ENCODE data around the gene GNAI3.

GNAI3 gene

DNA sequence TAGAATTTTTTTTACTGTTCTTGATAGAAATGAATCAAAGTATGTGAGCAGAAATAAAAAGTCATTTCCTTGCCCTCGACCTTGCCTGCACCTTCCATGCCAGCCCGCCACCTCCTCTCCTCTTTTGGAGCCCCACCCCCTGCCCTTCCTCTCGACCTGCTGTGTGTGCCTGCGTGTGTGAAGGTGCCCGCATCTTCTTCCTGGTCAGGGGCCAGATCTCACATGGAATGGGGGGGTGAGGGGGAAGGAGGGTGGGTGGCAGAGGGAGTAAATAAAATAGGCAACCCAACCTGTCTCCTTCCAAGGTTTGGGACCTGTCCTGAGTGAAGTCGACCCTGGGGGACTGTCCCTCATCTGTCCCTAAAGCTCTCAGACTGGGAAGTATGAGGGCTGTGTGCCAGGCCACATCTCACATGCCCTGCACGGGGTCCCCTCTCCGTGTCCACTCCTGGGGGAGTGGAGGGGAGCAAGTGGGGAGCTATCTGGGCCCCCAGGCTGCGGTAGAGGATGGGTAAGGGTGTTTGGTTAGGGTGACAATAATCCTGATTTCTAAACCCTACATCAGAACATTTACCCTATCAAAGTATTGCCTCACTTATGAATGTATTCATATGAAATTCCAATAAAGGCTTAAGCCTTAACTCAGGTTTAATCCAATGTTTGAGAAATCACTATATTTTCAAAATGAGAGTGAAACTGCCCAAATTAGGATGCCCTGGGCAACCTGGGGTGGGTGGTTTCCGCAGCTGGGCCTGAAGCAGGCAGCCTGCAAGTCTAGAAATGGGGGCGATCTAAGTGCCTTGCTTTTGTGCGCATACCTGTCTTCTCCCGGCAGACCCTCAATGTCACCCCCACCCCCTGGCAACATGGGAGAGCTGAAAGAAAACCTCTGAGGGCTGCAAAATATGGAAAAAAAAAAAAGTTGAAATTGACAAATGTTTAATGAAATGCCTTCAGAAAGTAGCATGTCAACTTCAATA lies 86.6 kb downstream of the GNAI3 start:
- no peak for DNase-seq (ENCODE audit: low read depth in 1 of 2, low spot score in 1 of 2)

GRCh38 chr1:109635862-109636200 lies 87.4 kb downstream of the GNAI3 start:
- no peak for DNase-seq (ENCODE audit: low read depth in 1 of 2, low spot score in 1 of 2)

DNA sequence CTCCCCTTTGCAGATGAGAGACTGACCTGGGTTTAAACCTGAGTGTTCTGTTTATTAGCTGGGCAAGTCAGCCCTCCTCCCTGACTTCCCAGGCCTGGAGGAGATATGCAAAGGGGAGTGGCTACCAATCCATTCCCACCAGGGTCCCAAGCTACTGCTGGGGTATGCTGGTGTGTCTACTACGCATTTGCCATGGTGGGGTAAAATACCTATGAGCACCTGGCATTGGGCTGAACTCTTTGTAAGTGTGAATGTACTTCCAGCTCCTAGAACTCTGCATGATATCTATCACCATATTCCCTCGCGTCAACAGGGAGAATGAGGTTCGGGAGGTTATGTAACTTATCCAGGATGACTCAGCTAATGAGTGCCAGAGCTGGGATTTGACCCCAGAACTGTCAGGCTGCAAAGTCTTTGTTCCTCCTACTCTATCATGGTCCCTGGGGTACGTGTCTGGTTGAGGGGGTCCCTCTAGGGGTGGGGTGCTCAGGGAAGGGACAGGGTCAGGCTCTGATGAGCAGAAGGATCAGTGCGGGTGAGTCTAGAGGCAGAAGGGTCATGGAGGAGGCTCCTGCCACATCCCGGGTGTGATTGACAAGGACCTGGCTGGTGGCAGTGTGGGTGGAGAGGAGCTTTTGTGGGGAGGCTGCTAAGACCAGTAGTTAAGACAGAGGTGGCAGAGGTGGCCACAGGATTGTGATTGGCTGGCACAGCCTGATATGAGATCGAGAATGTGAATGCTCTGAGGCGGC lies 88.0 kb downstream of the GNAI3 start:
- DNase-seq (ENCODE audit: low read depth in 1 of 2, low spot score in 1 of 2) = no peak

GRCh38 chr1:109637446-109637845 lies 89.0 kb downstream of the GNAI3 start:
- no peak for DNase-seq (ENCODE audit: low read depth in 1 of 2, low spot score in 1 of 2)

- DNase-seq (ENCODE audit: low read depth in 1 of 2, low spot score in 1 of 2) = no peak
Observed at GRCh38 chr1:109639063-109639840, 90.8 kb downstream of the GNAI3 start.

DNA sequence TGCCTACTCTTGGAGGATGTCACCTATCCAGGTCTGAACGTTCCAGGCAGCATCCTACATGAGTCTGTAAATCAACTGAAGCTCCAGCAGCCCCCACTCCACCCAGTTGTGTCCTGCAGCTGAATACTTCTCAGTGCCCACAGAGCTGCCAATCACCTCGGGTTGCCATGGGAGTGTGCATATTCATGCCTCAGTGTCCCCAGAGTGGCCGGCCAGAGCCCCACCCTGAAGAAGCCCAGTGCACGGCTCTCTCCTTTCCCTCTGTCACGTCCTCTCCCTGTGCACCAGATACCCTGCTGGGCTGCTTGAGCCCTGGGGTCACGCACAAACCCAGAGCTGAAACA lies 91.4 kb downstream of the GNAI3 start:
- no peak for DNase-seq (ENCODE audit: low read depth in 1 of 2, low spot score in 1 of 2)

DNA sequence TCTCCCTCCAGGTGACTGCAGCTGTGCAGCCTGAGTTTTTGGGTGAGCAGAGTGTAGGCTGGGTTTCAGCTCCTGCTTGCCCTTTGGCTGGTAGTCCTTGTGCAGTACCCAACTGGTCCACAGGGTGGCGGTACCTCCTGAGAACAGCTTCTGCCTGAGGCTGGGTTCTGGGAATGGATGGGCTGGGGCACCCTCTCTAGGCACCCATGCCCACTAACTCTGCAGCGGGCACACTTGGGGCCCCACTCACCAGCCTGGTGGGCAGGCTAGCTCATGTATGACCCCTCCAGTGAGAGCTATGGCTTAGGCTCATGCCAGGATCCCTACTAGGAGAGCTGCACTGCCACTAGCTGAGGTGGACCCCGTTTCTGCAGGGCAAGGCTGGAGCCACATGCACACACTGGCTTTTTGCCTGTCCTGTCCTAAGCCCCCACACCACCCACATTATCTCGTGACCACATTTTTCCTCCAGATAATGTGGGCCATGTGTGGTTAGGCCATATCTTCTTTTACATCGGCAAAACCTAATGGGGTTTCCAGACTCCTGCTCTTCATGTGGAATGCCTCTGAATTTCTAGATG lies 92.0 kb downstream of the GNAI3 start:
- DNase-seq (ENCODE audit: low read depth in 1 of 2, low spot score in 1 of 2) = peak; percentile 78 to 95

DNA sequence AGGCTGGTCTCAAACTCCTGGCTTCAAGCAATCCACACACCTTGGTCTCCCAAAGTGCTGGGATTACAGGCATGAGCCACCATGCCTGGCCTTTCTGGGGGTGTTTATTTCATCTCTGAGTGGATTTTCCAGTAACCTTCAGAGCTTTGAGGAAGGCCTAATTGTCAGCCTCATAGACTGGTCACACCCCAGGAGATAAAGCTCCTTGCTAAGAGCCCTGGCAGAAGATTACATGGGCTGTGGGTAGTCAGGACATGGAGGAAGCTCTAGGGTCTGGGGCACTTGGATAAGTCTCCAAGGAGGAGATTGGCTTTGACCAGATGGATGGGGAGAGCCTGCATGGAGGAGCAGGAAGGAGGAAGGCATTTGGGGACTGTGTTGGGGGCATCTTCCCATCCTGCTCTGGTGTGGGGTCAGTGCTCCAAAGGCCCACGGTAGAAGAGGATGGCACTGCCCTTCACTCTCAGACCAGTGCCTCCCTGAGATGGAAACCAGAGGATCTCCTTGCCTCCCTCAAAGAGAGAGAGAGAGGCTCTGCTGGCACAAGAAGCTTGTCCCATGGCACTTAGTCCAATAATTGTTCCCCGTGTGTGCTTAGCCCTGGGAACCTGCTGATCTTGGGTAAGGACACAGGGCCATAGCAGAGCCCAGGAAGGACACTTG lies 92.8 kb downstream of the GNAI3 start:
- no peak for DNase-seq (ENCODE audit: low read depth in 1 of 2, low spot score in 1 of 2)

DNA sequence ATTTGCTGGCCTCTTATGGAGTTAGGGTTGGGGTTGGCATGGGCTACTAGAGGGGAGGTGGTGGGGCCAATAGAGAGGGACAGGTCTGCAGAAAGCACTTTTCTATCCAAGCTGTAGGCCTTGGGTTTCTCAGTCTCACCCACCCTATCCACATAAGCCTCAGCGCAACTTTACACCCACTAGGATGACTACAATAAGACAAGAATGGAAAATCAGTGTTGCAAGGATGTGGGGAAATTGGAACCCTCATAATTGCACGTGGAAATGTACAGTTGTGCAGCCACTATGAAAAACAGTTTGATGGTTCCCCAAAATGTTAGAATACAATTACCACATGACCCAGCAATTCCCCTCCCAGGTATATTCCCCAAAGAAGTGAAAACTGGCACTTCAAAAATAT lies 93.4 kb downstream of the GNAI3 start:
- DNase-seq (ENCODE audit: low read depth in 1 of 2, low spot score in 1 of 2) = no peak

GRCh38 chr1:109642626-109643025 lies 94.2 kb downstream of the GNAI3 start:
- DNase-seq (ENCODE audit: low read depth in 1 of 2, low spot score in 1 of 2) = no peak

DNA sequence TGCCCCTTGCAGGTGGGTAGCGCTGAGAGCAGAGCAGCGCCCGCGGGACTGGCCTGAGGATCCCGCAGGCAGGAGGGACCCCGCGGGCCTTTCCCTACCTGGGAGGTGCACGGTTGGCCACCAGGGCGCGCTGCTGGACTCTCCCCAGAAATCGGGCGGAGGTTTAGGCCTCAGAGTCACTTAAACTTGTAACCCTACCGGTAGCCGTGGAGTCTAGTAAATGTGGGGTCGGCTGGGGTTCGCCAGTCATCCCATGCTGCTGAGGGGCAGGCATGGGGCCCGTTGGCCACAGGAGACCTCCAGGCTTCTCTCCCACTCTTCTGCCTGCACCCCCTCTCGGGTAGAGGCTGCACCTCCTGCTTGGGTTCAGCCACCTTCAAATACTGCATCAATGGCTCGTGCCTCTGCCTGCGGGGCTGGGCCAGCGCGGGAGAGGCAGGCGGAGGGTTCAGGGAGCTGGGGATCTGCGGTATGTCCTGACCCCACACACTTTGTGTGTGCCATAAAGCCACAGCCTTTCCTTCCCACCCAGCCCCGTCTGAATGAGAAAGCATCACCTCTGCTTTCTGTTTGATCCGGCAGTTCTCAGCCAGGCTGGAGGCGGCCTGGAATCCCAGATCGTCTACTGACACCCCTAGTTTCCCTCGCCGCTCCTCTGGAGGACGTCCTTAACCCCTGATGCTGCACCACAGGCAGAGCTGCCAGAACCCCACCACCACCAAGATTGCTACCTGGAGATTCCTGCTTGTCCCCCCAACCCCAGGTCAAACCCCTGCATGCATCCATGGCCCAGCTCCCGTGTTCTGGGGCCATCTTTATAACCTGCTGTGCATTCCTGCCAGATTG lies 95.2 kb downstream of the GNAI3 start:
- peak; percentile 79 to 88 for DNase-seq (ENCODE audit: low read depth in 1 of 2, low spot score in 1 of 2)

DNA sequence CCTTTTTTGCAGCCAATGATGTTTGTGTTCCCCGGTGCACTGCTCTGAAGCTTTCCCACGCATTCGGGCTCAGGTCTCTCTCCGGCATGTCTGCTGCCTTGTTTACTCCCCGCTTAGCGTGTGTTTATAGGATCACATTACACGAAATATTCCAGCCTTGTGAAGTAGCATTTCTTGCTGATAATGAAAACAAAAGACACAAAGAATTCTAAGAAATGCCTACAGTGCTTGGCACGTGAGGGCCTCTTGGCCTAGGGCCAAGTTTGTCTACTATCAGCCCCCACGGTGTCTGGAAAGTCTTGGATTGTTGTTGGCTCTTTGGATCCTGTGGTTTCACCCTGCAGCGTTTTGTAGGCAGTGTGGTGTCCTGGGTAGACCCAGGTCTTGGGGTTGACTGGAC lies 96.3 kb downstream of the GNAI3 start:
- DNase-seq (ENCODE audit: low read depth in 1 of 2, low spot score in 1 of 2) = no peak

- DNase-seq (ENCODE audit: low read depth in 1 of 2, low spot score in 1 of 2) = no peak
Observed at GRCh38 chr1:109649491-109649914, 101.1 kb downstream of the GNAI3 start.

- DNase-seq (ENCODE audit: low read depth in 1 of 2, low spot score in 1 of 2) = no peak
Observed at GRCh38 chr1:109650609-109651008, 102.2 kb downstream of the GNAI3 start.

DNA sequence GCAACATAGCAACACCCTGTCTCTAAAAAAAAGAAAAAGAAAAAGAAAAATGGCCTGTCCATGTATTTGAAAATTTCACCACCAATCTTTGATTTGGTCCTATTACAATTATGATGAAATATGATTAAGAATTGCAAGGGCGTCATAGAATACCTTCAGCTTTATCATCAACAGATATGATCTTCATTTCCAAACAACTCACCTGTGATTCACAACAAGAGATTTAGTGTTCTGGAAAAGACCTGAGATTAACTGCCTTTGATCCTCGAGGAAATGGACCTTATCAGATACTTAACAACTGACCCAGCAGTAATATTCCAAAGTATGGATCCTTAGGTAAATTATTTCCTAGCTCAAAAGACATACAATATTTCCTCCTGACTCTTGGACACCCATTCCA lies 104.0 kb downstream of the GNAI3 start:
- no peak for DNase-seq (ENCODE audit: low read depth in 1 of 2, low spot score in 1 of 2)

GRCh38 chr1:109653306-109653705 lies 104.9 kb downstream of the GNAI3 start:
- no peak for DNase-seq (ENCODE audit: low read depth in 1 of 2, low spot score in 1 of 2)

- no peak for DNase-seq (ENCODE audit: low read depth in 1 of 2, low spot score in 1 of 2)
Observed at GRCh38 chr1:109654519-109654918, 106.1 kb downstream of the GNAI3 start.

GRCh38 chr1:109655615-109656519 lies 107.5 kb downstream of the GNAI3 start, which contains the start of gene GSTM4:
GSTM4 (plus strand) TSS chr1:109656099; CDS start chr1:109656390, 291 bp downstream.
- DNase-seq (ENCODE audit: low read depth in 1 of 2, low spot score in 1 of 2) = peak; percentile 31 to 44

DNA sequence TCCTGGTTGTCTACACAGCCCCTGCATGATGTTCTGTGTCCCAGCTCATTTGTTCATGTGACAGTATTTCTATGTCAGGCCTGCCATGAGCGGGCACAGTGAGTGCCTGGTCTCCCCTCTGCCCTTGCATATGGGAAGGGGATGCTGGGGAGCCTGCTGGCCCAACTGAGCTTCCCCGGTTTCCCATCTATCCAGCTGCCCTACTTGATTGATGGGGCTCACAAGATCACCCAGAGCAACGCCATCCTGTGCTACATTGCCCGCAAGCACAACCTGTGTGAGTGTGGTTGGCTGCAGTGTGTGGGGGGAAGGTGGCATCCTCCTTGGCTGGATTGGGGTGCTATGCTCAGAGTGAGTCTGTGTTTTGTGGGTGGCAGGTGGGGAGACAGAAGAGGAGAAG lies 109.0 kb downstream of the GNAI3 start:
- no peak for DNase-seq (ENCODE audit: low read depth in 1 of 2, low spot score in 1 of 2)
